Central memory CD8-positive, alpha-beta T cell (primary cell): ENCODE results near the gene GABRR2.

Experiments
- ATAC-seq: fragments of 150-1000 bp; cut with Tn5 transposase; replicated peaks from 2 replicates; pipeline ENCODE4 v1.10.0; 2022; ENCODE audit warnings: mild to moderate bottlenecking, moderate FRiP score, moderate number of reproducible peaks; ENCODE audit not compliant: poor library complexity, severe bottlenecking; ENCODE audit errors: extremely low read depth
- DNase-seq, 2 donors: peaks; one replicate each; pipeline ENCODE4 v3.0.0; 2021; ENCODE audit warnings: low spot score in 2 of 2
- H3K27ac Mint-ChIP-seq: one replicate; pipeline ENCODE4 v1.8.0; 2022; ENCODE audit warnings: low read depth, mild to moderate bottlenecking, moderate library complexity, mixed read lengths
- H3K27me3 Mint-ChIP-seq: one replicate; pipeline ENCODE4 v1.8.0; 2022; ENCODE audit warnings: mixed read lengths
- H3K36me3 Mint-ChIP-seq: one replicate; pipeline ENCODE4 v1.8.0; 2022; ENCODE audit warnings: mild to moderate bottlenecking, moderate library complexity, mixed read lengths; ENCODE audit not compliant: insufficient read depth
- H3K4me1 Mint-ChIP-seq: one replicate; pipeline ENCODE4 v1.8.0; 2022; ENCODE audit warnings: mixed read lengths
- H3K4me3 Mint-ChIP-seq: one replicate; pipeline ENCODE4 v1.8.0; 2022; ENCODE audit warnings: mild to moderate bottlenecking, moderate library complexity, mixed read lengths
- H3K9me3 Mint-ChIP-seq: one replicate; pipeline ENCODE4 v1.8.0; 2022; ENCODE audit warnings: mixed read lengths

The GABRR2 gene

DNA sequence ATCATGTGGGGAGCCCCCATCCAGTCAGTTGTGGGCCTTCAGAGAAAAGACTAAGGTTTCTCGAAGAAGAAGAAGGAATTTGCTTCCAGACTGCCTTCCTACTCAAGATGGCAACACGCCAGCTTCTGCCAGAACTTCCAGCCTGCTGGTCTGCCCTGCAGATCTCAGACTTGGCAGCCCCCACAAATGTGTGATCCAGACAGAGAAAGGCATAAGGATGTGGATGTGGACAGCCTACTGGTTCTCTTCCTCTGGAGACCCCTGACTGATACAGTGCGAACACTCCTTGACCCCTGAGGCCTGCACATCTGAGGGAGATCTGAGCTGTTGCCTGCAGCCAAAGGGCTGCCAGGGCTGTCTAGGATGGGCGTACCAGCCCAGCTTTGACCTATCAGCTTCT is 106.5 kb downstream of the GABRR2 start:
- no peak overlapping the region for H3K27ac Mint-ChIP-seq
- peaks cover 26% of the 10 kb centered on the region for H3K27me3 Mint-ChIP-seq
- H3K36me3 Mint-ChIP-seq: no peaks in the 10 kb centered on the region
- ATAC-seq: no peak
- no peaks in the 10 kb centered on the region for H3K4me1 Mint-ChIP-seq
- no peak for DNase-seq
- no peaks in the 10 kb centered on the region for H3K9me3 Mint-ChIP-seq
- H3K4me3 Mint-ChIP-seq: no peak overlapping the region
